Activated CD4-positive, alpha-beta T cell treated with anti-CD3 and anti-CD28 coated beads for 48 hours (primary cell): Measurements from ENCODE around the gene SLCO3A1.
A peak's percentile ranks its signal among the peaks of the same experiment; 100 is the strongest.

Experiments
- DNase-seq: peaks from one replicate; pipeline ENCODE4 v3.0.0-alpha.2; 2020

The SLCO3A1 gene

DNA sequence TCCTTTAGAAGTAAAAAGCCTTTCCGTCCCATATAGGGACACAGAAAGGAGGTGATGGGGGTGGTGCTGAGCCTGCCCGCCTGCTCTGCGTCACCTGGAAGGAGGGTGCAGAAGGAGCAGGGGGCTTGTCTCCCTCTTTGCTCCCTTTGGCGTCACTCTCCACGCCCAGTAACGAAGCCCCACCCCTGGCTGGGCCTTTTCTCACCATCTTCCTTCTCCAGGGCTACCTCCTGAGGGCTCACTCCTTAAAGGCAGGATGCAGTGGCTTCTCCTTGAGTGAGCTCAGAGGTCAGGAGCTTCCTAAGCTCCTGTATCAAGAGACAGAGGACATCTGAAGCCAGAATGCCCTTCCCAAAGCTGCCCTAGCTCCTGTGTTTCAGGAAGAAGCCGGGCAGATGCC lies 31.5 kb downstream of the SLCO3A1 start:
- no peak for DNase-seq

DNA sequence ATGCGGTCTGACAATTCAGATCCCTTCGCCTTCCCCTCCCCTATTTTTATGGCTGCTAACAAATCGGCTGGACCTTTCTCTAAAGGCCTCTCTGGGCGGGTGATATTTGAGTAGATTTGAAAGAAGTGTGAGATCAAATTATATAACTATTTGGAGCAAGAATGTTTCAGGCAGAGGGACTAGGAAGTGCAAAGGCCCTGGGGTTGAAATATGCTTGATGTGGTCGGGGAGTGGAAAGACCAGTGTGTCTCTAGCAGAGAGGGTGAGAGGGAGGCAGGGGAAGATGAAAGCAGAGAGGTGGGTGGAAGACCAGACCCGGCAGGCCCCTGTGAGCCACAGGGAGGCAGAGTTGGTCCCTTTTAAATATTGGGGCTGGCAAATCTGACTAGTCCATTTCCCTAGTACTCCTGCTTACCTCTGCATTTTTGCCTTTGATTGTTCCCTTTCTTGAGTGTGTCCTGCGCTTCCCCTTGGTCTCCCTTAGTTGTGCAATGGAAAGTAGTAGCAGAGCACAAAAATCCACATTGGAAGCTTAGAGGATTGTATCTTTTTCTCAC lies 32.3 kb downstream of the SLCO3A1 start:
- DNase-seq, result peak; percentile 32

DNA sequence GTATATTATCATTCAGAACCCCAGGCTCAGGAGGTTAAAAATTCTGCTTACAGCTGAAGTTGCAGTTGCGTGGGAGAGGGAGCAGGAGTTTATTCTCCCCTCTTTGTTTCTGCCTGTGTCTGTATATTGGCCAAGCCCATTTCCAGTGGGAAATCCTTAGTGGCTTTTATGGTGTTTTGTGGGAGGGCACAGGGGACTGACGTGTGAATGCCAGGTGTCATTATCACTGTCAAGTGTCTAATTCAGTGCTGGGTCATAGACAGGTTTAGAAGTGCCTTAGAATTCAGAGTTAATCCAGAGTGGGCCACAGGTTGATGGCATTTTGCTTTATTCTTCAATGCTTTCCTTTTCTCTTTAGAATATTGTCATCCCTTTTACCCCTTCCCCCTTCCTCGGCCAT lies 33.4 kb downstream of the SLCO3A1 start:
- DNase-seq, result no peak

DNA sequence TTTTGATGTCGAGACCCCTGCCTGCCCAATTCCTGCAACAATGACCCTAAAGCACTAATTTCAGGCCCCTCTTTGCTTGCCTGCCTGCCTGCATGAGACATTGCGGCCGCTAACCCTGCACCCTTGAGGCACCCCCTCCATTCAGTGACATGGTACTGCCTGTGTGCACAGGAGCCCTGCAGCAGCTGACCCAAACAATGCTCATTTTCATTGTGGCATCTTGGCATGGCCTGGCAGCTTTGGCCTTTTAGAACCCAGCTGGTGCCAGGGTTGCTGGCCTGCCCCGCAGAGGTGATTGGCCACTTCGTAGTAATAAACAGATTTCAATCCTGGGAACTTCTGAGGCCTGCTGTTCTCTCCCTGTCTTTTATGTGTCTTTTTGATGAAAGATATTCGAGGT lies 33.8 kb downstream of the SLCO3A1 start:
- DNase-seq, result no peak

DNA sequence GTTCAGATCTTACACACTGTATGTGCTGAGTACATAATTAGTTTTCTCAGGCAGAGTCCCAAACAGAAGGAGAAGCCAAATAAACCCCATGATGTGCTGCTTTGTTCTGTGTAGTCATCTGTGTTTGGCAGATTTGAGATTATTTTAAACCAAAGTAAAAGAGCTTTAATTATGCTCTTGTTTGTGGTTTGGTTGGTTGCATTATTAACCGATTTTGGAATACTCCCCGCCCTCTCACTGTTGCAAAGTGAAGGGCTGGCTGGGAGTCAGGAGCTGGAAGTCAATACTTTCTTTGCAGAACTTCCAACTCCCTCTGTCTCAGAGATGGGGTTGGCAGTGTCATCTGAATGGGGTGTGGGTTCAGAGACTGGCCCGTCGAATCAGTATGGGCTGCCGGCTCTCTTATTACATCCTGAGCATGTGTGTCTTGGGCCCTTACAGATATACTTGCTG lies 34.4 kb downstream of the SLCO3A1 start:
- DNase-seq, result no peak

DNA sequence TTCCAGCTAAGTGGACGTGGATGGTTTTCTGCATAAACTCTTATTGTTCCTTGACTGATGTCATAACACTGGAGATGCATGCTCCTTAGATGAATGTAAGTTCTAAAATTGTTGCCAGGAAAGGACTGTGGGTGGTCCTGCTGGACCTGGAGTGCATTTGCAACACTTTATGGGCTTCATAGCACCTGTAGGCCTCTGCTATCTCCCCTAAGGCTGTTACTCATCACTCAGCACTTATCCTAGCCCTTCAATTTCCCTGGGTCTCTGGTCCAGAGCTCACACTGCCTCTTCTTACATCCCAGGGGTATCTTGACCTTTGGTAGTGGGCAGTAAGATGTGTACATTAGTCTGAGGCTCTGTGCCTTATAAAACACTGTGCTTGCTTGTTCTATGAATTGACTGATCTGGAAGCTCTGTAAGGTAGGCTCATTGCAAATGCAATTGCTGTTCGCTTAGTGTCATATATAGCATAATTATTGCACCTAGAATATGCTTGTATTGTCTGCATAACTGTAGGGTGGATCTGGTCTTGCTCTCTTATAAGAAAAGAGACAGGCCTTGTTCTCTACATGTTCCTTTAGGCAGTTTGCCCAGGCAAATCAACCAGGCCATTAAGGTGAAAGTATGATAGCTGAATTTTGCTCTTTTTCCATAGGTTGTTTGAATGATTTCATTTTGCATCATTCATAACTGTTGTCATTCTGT lies 35.8 kb downstream of the SLCO3A1 start:
- no peak for DNase-seq

DNA sequence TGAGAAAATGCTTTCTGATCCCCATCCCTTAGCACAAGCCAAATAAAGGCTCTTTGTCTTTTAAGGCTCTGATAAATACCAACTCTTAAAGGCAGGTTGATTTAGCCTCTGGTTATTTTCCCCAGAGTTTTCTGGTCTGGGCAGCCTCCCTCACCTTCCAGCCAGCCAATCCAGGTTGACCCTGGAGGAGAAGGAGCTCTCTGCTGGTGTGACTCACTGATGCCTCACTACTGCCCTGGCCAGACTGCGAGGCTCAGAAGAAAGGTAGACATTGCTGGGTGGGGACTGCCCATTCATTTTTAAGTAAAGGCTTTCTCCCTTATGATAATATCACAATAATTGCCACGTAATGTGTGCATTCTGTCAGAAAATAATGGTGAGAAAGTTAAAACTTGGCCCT lies 37.1 kb downstream of the SLCO3A1 start:
- DNase-seq, result no peak

DNA sequence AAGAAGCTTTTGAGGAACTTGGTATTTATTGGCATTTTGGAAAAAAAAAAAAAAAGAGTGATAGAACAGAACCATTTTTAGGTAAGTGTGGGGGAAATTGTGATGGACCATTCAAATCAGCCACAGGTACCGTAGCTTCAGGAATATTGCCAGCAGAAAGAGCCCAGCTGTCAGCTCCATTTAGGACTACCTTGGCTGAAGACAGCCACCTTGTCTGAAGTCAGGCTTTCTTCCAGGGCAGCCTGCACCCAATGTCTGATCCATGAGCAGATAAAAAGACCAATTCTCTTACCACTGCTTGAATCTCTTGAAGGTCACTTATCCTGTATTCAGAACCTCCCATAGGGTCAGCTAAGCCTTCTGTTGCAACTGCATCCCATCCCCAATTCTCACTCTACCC lies 37.6 kb downstream of the SLCO3A1 start:
- no peak for DNase-seq

DNA sequence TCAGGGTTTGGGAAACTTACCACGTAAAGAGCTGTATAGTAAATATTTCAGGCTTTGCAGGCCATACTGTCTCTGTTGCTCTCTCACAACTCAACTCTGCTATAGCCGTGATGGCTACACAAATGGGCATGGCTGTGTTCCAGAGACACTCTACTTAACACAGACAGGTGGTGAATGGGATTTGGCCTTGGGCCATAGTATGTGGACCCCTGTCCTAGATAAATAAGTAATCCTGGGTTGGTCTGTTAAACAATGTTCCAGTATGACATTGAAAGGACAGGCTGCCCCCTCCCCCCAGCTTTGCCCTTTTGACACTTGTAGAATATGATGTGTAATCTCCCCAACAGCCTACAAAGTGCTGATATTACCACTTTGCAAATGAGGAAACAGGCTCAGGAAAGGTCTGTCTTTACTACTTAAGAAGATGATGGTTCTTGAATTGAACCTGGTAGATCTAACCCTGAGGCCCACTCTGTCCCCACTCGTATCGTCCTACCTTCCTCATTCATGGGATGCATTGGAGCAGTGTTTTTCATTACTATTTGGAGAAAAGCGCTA lies 38.4 kb downstream of the SLCO3A1 start:
- no peak for DNase-seq

DNA sequence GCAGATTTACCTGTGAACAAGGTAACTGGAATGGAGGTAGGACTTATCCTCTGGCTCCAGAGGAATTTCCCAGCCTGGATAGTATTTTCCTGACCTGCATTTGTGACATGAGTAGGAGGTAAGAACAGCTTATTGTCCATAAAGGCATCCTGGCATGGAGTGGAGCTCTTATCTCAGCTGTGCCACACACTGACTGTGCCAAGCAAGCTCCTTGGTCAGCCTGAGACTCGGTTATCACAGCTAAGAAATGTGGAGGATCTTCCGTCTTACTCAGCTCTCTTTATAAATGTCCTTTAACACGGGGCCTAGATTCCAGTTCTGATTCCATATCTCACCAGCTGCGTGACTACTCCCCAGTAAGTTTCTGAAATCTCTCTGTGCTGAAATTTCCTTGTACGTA lies 38.9 kb downstream of the SLCO3A1 start:
- DNase-seq, result no peak

DNA sequence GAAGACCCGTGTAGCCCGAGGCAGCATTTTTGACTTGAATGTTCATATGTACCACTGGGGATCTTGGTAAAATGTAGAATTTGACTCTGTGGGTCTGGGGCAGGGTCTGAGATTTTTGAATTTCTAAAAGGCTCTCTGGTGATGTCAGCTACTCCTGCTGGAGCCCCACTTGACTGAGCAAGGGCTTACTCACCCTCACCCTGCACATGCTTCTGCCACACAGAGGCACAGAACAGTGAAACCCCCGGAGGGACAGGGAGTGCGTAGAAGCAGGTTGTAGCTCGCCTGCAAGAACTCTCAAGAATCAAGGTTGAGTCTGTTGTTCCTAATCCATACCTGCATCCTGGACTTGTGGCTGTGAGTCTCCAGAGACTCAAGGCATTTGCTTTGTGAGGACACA lies 41.1 kb downstream of the SLCO3A1 start:
- no peak for DNase-seq

DNA sequence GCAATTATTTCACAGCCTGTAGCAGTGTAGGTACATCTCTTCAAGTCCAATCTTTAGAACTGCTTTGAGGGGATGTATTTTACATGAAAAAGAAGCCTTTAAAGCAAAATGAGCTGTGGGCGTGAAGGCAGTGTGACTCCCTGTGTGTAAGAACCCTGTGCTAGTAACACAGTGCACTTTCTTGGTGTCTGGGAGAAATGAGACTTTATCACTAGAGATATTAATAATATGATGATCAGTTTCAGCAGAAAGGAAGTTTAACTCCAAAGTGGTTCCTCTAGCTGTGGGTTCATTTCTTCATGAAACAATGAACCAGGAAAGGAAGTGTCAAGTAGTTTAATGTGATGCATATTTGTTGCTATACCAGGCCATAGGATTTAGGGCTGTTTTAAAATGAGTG lies 41.5 kb downstream of the SLCO3A1 start:
- DNase-seq, result no peak

DNA sequence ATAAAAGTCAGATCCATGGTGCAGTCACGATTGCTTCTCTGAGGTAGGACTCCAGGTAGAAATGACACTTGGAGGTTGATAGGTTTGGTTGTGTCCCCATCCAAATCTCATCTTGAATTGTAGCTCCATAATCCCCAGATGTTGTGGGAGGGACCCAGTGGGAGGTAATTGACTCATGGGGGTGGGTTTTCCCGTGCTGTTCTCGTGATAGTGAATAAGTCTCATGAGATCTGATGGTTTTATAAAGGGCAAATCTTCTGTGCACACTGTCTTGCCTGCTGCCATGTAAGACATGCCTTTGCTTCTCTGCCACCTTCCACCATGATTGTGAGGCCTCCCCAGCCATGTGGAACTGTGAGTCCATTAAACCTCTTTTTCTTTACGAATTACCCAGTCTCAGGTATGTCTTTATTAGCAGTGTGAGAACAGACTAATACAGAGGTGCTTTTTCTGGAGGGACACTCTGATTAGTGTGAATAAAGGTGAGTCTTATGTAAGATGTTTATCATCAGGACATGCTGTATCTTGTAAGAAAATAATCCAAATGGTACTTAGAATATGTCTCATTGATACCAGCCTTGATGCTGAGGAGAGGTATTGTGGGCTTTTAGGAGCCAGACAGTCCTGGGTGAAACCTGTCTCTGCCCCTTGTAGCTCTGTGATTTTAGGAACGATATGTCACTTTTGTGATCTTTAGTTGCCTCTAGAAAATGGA lies 43.0 kb downstream of the SLCO3A1 start:
- no peak for DNase-seq

DNA sequence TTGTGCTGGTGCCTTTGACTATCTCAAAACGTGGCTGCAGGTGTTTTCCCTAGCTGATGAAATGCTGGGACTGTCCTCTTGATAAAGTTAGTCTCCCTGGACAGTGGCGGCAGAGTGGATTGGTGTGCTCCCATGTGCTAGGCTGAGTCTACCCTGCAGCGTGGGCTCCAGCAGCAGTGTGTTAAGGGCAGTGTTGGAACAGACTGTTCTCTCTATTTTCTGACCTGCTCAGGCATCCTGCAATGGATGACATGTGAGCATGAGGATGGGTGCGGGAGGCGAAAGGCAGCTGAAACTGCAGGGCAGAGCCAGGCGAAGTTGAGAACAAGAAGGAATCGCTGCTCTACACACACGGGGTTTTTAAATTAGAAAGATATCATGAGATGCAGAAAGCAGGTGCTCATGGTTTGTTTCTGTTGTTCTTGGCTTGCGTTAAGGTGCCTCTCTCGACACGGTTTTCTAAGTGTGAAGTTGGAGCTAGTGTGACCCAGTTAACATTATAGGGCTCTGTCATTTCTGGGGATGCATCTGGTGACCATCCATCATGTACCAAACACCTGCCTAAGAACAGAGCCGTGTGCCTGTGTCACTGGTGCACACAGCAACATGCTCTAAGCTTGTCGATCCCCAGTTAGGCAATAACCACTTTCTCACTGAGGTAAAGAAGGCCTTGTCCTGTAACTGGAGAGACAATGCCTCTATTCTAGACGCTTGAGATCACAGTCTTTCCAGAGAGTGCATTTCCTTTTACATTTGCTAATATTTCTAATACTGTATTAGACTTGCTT lies 44.3 kb downstream of the SLCO3A1 start:
- no peak for DNase-seq

DNA sequence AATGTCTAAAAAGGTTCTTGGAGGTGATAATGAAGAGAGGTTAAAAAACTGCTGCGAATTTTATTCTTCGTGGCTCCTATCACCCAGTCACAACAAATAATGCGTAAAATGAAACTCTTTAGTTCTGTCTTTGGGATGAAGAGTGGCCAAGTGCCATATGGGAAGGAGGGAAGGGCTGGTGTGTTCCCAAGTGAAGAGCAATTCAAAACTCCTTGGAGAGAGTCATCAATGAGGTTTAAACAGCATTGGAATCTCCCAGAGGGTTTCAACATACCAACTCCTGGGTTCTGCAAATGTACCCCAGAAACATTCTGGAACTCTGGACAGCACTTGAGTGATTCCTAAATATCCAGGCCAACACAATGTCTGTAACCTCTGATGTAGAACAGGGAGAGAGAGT lies 45.3 kb downstream of the SLCO3A1 start:
- DNase-seq, result no peak

DNA sequence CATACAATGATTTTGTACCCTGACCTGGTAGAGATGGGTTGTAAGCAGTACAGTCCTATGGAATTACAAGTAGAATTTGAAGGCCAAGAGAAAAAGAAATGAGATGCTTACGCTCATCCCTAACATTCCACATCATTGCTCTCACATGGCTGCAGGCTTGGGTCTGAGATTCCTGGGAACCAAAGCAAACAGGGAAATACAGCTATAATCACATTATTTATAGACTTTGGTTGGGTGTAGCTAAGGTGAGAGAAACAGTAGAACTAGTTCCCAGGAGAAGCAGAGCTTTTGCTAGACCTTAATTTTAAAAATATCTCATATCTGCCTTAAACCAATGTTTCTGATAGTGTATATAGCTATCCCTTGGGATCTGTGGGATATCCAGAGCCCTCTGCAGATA lies 51.4 kb downstream of the SLCO3A1 start:
- DNase-seq, result no peak

DNA sequence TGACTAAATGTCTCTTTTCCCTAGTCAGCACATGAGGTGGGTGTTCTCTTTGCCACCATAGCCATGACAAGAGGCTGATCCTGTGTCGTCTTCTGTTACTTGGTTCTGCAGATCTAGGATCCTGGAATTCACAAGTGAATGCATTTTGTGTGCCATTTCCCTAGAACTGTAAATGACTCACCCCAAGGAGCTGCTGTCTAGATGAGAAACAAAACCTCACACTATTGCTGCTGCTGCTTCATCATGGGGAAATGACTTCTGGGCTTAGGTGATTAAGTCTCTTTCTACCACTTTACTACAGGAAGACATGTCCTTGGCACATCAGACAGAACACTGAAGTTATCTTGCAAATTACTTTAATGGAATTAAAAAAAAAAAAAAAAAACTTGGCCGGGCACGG lies 54.9 kb downstream of the SLCO3A1 start:
- DNase-seq, result no peak

DNA sequence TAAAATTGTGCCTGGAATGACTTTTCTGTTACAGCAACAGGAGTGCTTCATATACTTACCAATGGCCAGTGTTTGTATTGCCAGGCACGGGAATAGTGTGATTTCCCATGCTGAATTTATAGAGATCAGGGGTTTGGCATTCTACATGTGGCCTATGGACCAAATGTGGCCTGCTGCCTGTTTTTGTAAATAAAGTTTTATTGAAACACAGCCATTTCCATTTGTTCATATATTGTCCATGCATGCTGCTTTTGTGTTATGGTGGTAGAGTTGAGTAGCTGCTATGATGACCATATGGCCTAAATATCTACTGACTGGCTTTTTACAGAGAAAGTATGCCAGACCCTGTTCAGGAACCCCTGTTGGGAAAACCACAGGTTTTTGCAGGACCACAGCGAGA lies 55.6 kb downstream of the SLCO3A1 start:
- no peak for DNase-seq

DNA sequence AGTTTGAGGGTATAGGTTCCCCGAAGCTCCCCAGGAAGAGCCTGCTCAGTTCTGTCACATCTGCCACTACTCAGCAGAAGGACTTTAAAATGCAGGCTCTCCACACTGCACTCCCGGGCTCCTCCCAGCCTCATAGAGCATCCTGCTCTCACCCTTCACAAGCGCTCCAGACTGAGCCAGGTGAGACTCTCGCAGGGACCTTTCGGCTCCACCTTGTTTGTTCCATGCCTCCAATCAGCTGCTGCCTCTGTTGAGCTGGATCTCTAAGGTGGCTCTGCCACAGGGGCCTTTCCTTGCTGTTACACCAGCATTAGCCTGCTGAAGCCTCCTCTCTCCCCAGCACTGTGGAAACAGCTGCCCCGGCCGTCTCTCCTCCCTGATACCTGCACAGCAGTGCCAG lies 56.1 kb downstream of the SLCO3A1 start:
- DNase-seq, result no peak

DNA sequence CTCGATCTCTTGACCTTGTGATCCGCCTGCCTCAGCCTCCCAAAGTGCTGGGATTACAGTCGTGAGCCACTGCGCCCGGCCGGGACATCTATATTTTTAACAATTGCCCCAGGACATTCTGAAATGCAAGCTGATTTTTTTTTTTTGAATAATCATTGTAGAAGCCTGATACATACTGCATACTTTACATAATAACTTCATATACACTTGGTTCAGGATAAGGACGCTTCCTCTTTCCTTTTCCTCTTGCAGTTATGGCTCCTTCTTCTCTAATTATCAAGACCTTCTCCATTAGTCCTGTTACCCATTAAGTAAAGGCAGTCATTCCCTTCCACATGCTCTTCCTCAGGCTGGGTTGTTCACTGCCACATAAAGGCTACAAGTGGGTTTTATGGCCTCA lies 58.3 kb downstream of the SLCO3A1 start:
- no peak for DNase-seq

DNA sequence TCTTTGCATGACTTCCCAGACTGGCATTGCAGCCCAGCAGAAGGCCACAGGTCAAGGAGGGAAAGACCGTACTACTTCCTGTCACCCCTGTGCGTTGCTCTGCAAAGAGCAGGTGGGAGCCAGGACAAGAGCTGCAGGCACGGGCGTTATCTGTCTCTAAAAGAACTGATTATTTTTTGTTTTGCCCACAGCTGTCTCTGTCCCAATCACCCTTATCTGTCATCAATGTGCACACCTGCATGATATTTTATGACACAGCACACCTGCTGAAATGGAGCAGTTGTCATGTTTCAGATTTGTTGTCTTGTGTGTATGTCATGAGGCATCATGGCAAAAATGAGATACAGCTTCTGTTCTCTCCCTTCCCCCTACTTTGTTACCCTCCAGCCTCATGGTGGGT lies 58.8 kb downstream of the SLCO3A1 start:
- no peak for DNase-seq

DNA sequence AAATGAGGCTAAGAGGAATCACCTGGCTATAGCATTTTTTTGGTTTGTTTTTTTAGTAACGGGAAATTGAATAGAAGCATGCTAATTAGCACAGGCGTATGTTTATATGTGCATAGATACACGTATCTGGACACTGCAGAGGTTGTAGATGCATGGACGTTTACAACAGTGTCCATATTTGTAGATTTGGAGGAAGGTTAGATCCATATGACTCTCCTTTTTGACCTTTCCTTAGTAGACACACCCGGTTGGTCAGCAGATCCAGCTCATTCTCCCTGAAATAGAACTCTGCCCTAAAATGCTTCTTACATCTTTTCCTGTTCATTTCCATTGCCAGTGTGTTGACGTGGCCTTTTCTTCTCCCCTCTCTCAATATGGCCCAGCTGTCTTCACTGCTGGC lies 60.1 kb downstream of the SLCO3A1 start:
- DNase-seq, result no peak

DNA sequence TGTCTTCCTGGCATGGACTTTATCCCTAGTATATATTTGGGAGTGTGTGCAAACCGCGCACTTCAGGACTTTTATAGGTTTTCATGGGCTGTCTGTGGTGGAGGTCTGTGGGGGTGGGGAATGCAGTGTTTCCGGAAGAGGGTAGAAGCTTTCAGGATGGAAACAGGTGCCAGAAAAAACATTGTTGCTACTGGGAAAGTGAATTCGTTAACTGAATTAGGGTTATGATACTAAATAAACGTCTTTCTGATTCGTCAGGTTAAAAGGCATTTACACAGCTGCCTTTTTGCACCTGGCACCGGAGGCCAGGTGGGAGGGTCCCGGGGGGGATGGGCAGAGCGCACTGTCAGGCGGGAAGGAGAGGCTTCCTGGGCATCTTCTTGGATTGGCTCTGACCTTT lies 62.1 kb downstream of the SLCO3A1 start:
- DNase-seq, result no peak
